ENCODE data around the gene NCOA6.

DNA sequence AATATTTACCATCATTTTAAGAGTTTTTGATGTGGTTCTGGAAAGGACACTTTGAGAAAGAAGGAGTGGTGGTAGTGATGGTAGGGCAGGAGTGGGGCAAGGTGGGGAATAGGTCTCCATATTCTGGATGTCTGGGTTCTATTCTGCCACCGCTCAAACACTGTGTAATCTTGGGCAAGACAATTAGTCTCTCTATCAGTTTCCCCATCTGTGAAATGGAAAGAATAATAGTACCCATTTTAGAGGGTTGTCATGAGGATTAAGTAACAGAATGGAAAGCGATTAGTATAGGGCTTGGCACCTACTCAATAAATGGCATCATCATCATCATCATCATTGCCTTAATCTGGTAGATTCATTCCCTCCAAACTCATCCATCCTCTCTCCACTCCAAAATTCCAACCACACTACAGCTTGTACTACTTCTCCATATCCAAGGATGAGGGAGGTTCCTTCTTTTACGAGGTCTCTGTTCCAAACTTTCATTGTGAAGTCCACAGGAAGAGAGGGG lies 48.2 kb upstream of the NCOA6 start:
- no peak for TF ChIP-seq POLR2A (IDR thresholded peaks at IDR 0.05; ENCODE audit: low read depth, low read length)
- no peak for TF ChIP-seq SMC3 (IDR thresholded peaks at IDR 0.05; ENCODE audit: low read depth, low read length)
- TF ChIP-seq CTCF (conservative IDR thresholded peaks at IDR 0.05; ENCODE audit: low read depth, low read length): no peak
- no peak for TF ChIP-seq BHLHE40 (IDR thresholded peaks at IDR 0.05; ENCODE audit: low read depth, low read length)
- TF ChIP-seq, protein P1, sequence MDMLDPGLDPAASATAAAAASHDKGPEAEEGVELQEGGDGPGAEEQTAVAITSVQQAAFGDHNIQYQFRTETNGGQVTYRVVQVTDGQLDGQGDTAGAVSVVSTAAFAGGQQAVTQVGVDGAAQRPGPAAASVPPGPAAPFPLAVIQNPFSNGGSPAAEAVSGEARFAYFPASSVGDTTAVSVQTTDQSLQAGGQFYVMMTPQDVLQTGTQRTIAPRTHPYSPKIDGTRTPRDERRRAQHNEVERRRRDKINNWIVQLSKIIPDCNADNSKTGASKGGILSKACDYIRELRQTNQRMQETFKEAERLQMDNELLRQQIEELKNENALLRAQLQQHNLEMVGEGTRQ (IDR thresholded peaks at IDR 0.05; ENCODE audit: low read depth, low read length): no peak
- no peak for TF ChIP-seq RAD21 (IDR thresholded peaks at IDR 0.05; ENCODE audit: low read length)
- TF ChIP-seq, protein P2, sequence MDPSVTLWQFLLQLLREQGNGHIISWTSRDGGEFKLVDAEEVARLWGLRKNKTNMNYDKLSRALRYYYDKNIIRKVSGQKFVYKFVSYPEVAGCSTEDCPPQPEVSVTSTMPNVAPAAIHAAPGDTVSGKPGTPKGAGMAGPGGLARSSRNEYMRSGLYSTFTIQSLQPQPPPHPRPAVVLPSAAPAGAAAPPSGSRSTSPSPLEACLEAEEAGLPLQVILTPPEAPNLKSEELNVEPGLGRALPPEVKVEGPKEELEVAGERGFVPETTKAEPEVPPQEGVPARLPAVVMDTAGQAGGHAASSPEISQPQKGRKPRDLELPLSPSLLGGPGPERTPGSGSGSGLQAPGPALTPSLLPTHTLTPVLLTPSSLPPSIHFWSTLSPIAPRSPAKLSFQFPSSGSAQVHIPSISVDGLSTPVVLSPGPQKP (IDR thresholded peaks at IDR 0.05; ENCODE audit: borderline replicate concordance, low read depth, low read length): no peak
- TF ChIP-seq MXI1 (IDR thresholded peaks at IDR 0.05; ENCODE audit: borderline replicate concordance, low read depth, low read length): no peak
- TF ChIP-seq MAFK (IDR thresholded peaks at IDR 0.05; ENCODE audit: low read depth, low read length): no peak
